GM18873 (cell line): ENCODE results near the gene SLC15A5.

Experiments
- ATAC-seq: cut with Tn5 transposase; IDR thresholded peaks from one replicate; pipeline ENCODE4 v1.9.1; 2021; ENCODE audit warnings: mild to moderate bottlenecking, moderate library complexity, moderate number of reproducible peaks; ENCODE audit not compliant: unreplicated experiment, low FRiP score

The SLC15A5 gene

GRCh38 chr12:16261944-16262475 is 15.5 kb downstream of the SLC15A5 start:
- no peak for ATAC-seq

DNA sequence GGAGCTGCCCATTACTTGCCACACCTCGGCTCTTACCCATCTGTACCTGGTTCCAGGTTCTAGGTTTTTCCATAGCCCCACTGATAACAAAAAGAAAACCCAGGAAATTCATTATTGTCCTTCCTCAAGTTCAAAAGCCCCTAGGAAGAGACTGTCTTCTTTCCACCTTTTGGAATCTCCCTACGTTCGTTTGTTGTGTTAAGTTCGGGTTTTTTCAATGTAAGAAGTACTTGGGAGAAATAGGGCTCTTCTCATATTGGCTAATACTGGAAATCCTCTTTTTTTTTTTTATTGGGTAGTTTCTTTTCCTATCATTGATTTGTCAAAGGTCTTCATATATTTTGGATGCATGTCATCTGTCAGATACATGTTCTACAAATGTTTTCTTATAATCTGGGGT is 17.3 kb downstream of the SLC15A5 start:
- no peak for ATAC-seq

DNA sequence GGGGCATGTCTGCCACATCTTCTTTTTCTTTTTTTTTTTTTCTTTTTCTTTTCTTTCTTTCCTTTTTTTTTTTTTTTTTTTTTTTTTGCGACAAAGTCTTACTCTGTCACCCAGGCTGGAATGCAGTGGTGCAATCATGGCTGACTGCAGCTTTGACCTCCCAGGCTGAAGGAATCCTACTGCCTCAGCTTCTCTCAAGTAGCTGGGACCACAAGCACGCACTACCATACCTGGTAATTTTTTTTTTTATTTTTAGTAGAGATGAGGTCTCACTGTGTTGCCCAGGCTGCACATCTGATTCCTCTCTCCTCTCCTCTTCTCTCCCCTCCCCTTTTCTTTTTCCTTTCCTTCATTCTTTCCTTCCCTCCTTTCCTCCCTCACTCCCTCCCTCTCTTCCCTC is 18.5 kb downstream of the SLC15A5 start:
- no peak for ATAC-seq

GRCh38 chr12:16246264-16246663 is 31.2 kb downstream of the SLC15A5 start:
- ATAC-seq, result no peak

DNA sequence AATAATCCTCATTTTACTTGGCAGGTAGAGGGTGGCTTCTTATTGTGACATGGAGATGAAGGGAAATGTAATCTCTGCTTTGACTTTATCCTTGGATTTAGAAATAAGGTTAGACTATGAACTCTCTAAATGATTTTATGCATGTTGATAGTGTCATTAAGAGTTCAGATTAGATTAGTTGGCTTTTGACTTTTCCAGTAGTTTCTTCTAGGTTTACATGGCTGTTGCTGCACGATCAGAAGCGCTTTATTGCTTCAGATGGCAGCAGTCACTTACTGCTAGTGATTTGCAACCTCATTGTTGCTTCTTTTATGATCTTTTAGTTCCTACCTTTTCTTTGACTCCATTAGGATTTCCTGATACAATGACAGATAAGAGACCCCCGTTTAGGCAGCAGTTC is 32.3 kb downstream of the SLC15A5 start:
- ATAC-seq, result no peak

- no peak for ATAC-seq
These were observed 33.7 kb downstream of the SLC15A5 start for GRCh38 chr12:16243487-16244412.

GRCh38 chr12:16241346-16241745 is 36.1 kb downstream of the SLC15A5 start:
- no peak for ATAC-seq

- ATAC-seq, result no peak
These were observed 38.8 kb downstream of the SLC15A5 start for GRCh38 chr12:16238661-16239060.

- ATAC-seq, result no peak
These were observed 47.8 kb downstream of the SLC15A5 start for GRCh38 chr12:16229676-16230075.

DNA sequence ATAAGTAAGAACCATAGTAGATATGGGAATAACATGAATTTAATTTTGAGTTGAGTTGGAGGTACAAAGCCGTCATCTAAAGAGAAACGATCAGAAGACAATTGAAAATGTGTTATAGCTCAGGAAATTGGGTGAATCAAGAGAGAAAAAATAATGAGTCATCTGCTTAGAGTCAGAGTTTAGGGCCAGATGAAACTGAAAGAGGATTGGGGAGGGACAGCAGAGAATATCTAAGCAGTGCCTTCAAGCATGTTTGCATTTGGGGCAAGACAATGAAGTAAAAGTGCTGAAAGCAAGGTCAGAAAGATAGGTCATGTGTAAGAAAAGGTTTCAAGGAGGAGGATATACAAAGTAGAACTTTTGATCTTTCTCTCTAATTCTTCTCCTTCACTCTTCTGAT is 49.4 kb downstream of the SLC15A5 start:
- ATAC-seq, result no peak

- ATAC-seq, result no peak
These were observed 51.8 kb downstream of the SLC15A5 start for GRCh38 chr12:16225692-16226091.

DNA sequence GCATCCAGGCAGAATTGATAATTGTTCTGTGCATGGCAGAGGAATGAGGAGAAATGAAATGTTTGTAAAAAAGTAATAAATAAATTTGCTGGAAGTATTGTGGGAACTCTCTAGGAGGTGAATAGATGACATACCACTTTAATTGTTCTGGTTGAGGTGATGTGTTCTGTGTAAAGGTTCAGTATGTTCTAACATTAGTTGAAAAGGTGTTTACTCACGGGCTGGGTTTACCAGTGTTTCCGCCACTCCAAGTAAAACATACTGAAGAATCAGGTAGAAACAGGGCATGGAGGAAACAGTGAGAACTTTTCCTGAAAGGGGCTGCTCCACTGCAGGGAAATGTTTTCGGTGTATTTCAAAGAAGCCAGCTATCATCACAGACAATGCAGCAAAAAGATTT is 53.3 kb downstream of the SLC15A5 start:
- ATAC-seq, result no peak

DNA sequence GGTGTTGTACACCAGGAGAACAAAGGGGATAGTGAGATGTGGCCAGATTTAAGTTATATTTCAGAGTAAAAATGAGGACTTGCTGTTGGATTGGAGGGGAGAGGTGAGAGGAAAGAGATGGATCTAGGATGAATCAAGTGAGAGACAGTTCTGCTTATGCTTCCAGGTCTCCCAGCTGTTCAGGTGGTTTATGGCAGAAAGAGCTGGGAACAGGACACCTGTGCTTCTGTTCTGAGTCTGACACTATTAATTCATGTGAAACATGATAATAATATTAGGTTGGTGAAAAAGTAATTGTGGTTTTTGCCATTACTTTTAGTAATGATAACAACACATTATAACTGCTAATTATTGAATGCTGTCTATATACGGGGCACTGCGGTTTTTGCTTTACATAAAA is 55.7 kb downstream of the SLC15A5 start:
- ATAC-seq, result no peak

DNA sequence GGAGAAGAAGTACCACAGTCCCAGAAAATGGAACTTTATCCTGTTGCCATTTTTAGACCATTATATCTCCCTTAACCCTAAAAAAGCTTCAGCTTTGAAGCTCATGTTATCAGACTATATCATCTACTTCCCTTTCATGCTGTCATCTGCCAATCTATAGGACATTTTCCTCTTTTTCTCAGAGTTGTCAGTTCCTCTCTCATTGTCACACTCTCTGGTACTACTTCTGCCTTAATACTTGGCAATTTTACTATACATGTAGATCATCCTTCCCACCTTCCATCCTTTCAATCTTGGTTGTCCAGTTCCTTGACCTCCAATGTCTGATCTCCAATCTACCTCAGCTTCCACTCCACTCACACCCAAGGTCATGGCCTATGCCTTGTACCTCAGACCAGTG is 57.4 kb downstream of the SLC15A5 start:
- ATAC-seq, result no peak

GRCh38 chr12:16218934-16219751 is 58.3 kb downstream of the SLC15A5 start:
- no peak for ATAC-seq

GRCh38 chr12:16218234-16218633 is 59.3 kb downstream of the SLC15A5 start:
- no peak for ATAC-seq

- no peak for ATAC-seq
These were observed 65.8 kb downstream of the SLC15A5 start for GRCh38 chr12:16211731-16212130.

- ATAC-seq, result peak; percentile 61
These were observed 78.6 kb downstream of the SLC15A5 start for GRCh38 chr12:16198884-16199283.

DNA sequence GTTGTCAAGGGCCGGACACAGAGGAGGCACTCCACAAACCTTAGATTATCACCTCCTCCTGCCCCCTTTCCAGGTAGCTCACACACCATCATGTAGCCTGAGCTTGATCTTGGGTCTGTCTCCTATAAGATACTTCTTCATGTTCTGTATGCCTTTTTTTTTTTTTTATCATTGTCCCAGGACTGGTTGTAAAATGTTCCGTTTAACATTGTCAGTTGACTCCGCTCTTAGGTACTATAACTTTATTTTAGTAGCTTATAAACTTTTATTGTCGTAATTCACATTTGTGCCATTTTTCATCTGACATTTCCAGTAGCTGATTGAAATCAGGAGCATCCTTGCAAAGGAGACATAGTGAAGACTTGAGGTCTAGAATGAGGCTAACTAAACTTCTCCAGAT is 79.9 kb downstream of the SLC15A5 start:
- ATAC-seq, result no peak

GRCh38 chr12:16189849-16190248 is 87.6 kb downstream of the SLC15A5 start:
- no peak for ATAC-seq

DNA sequence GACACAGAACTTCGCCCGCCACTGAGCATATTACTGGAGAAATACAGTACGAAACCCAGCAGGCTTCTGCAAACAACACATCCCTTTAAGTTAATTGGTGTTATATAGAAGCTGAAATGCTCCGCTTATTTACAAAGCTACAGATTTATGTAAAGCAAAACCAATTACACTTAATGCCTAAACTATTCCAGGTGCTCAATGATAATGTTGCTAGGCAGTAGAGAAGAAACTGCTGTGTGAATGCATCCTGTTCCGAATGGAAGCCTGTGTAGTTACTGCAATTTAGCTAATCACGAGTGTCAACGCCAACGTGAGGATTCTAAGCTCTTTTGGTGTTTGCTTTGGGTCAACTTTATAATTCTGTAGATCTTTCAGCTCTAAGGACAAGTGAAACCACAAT is 89.8 kb downstream of the SLC15A5 start:
- no peak for ATAC-seq
